ENCODE results near the gene ARSB.
A peak's percentile ranks its signal among the peaks of the same experiment; 100 is the strongest.

The ARSB gene

DNA sequence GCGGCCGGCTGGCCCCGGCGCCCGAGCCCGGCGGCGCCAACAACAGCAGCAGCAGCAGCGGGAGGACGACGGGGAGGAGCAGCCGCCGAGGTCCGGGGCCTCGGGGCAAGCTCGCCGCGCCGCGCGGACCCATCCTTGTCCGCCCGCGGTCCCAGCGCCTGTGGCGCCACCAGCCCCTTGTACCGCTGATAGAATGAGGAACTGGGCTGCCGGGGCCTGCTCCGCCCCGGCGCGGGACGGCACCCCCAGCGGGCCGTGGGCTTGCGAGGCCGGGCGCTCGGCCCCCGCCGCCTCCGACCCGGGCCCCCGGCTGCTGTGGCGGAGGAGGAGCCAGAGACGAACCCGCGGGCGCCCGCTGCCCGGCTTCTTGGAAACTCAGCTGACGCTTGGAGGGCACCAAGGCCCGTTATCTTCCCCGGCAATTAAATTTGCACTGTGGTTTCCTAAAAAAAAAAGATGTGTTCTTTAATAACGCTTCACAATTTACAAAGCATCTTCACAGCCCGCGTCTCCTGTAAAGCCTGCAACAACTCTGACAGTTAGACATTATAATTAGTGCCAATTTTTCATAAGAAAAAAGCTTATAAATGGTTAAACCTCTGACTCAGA, at the start of gene ARSB:
Gene ARSB, minus strand, starts transcription at position 195 of the 609 bp plus-strand sequence. Its CDS starts 62 bp downstream, at position 133.
- peak; percentile 22 for DNase-seq

DNA sequence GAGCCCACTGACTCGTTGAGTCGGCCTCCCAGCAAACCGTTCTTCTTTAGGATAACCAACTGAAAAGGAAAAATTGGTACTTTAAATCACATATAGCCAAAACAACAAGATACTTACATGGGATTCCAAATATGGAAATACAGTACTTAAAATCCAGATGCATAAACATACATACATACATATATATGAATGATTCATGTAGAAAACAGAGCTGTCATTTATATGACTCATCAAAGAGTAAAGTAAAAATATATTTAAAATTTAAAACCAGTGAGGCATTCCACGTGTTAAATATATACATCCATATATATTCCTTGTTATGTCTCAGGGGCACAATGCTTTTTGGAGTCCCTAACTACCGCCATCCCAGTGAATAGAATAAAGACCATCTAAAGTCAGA, 47.7 kb upstream of the ARSB start:
- DNase-seq = no peak

DNA sequence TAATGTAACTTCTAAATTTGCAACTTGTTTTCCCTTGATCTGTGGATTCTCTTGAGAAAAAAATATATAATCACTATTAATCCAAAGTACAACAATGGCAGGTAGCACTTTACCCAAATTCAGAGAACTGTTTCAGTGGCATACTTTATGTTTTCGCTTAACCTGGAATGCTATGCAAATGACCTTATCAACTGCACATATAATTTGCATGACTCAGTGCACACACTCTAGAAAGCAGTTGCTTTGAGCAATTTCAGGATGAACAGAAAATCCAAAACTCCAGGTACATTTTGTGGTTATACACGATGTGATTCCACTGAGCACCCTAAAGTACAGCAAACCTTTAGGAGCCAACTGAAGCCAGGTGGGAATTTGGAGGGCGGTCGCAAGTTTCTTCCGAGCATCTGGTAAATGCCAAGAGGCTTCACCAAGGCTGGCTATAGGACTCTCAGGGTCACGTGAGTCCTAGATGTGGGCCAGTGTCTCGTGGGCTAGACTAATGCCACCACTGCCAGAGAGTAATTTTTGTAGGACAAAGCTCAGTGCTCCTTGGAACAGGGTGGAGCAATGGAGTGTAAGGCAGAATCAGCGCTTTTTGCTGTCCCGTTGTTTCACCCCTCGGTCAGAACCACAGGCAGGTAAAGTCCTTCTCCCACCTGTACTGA, 47.1 kb upstream of the ARSB start:
- no peak for DNase-seq

DNA sequence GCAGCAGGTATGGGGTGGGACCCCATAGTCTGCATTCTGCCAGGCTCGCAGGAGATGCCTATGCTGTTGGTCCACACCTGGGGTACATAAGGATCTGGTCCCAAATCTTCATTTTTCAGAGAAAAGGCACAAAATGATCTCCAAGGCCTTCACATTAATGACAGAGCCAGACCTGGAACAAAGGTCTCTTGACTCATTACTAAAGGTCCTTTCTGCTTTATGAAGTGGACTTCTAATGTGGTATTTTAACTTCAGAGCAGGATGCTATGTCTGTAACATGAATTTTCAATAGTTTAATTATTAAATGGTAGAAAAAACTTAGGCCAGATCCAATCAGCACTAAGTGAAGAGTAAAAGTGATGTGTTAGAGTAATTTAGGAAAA, 46.4 kb upstream of the ARSB start:
- no peak for DNase-seq

DNA sequence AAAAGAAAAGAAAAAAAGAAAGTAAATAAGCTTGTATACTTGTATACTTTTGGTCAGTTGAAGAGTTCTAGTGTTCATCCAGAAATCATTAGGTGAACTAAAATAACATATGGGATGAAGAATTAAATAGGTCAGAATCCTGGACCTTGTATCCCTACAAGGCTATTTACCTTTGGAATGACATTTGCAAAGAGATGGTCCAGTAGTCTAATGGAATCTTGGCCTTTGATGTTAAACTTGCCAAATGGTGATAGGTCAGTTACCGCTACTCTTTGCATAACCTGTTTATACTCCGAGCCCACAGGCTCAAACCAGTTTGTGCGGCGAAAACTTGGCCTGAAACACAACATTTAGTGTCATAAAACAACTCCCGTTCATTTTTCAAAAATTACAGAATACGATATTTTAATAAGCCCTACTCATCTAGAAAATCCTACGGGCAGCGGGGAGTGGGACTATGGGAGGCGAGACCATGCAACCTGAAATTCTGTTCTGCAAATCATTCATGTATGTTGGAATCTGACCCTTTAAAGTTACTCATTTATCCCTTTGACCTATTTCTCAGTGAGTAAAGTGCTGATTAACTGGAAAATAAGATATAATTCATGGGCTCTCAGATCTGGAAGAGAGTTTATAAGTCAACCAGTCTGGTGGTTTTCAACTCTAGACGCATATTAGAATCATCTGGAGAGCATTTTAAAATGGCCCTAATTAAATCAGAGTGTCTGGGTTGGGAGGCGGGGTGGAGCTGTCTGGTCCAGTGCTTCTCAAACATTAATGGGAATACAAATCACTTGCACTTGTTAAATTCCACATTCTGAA, 45.8 kb upstream of the ARSB start:
- no peak for DNase-seq

DNA sequence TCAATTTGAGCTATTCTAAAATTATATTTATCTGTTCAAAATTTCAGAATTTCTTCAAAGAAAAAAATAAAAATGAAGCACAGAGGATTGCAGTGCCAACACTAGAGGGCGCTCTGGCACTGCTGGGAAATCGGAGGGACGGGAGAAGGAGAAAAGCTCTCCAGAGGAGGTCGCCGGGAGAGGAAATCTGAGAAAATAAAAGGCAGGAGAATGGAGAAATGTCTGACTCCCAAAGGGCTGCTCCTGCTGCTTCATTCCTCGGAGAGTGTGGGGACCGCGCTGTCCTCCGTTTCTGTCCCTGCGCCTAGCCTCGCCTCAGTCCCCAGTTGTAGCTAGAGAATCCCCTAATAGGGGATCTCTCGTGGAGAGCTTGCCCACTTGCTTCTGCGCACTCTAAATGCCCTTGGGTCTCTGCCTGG, 40.0 kb upstream of the ARSB start:
- DNase-seq = peak; percentile 39

DNA sequence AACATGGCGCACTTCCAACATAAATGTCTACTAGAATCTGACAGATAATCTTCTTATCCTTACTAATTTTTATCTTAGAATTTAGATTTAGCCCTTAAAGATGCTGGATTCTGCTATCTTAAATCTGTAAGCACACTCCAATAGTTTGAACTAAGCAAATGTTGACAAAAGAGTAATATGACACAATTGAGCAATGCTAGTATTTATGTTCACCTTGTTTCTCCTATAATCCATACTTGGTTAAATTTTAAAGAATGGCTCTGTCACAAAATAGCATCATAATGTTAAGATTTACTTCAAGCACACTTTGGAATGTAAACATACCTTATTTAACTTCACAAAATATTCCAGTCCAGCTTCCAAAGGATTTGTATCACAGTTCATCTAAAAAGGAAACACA, 38.8 kb upstream of the ARSB start:
- DNase-seq = no peak

DNA sequence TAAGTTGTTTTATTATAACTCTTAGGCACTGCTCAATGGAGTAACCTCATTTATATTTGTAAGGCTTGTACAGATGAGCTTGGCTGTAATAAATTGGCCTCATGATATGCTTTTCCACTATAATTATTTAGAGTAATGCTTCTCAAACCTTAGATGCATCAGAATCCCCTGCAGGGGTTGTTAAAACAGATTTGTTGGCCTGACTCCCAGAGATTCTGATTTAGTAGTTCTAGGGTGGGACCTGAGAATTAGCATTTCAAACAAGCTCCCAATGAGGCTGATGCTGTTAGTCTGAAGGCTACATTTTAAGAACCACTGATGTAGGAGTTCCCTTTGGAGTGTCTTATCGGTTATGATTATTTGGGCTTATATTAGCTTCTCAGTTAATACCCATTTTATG, 38.2 kb upstream of the ARSB start:
- DNase-seq = no peak

DNA sequence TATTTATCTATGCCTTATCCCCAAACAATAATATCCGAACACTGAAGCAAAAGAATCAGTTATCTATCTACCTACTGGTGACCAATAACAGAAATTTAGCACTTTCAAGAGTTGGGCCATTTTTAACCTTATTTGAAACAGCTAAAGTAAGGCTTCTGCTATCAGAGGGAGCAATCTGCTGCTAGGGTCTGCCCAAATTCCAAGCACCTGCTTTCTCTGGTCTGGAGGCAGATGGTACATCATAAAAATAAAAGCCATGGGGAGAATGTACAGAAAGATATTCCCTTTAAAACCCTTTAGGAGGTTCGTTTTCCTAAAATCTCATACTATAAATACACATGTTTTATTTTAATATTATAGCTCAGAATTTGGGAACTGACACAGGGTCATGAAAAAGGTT, 37.7 kb upstream of the ARSB start:
- no peak for DNase-seq

DNA sequence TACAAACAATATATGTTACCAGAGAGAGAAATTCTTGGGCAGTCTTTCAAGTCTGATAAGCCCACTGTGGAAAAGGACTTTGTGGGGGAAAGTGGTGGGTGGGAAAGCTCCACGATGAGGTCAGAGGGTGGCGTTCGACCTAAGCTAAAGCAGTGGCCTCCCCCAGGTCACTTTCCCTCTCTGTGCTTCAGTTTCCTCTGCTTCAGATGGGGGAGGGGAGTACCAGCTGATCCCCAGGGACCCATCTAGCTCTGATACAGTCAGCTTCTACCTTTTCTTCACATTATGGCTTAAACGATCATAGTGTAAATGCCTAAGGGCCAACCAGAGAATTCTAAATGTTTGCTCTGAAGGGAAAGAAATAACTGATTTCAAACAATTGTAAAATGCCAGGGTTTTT, 36.6 kb upstream of the ARSB start:
- DNase-seq = no peak

DNA sequence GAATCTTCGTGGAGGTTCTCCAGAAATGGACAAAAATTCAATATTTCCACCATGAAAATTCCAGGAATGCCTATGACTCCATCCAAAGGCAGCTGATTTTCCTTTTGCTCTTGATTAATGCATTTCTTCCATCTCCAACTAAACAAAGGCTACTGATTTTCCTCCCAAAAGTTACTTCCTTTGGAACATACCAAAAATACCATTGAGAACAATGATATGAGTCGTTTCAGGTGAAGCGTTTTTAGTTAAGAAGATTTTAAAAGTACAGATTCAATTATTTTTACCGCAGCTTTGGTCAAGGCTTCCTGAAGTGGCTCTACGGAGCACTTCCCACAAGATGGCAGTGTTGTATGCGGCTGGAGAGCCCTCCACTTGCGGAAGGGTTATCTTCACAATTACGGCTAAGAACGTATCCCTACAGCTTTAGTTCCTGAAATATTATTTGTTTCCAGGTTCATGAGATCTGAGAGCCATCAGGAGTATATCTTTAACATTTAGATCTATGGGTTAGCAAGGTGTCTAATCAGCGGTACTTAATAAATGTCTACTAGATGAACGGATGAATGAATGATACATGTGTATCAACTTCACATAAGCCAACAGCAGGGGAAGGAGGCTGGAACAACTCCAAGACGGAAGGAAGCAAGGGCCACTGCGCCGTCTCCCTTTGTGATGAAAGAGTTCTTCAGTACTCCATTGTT, 35.9 kb upstream of the ARSB start:
- DNase-seq = peak; percentile 39

DNA sequence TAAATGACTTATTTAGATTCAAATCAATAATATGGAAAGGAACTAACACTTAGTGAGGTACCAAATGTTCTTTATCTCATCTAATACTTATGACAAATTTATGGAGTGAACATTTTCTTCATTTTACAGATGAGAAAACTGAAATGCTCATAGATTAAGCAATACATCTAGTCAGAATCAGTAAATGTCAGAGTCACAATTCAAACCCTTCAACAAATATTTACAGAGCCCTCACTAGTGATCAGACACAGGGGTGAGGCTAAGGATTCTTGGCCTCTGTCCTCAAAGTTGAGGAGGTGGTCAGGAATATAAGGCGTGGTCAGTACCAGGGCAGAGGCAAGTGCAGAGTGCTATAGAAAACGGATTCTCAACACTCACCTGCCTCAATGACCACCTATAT, 29.5 kb upstream of the ARSB start:
- no peak for DNase-seq

DNA sequence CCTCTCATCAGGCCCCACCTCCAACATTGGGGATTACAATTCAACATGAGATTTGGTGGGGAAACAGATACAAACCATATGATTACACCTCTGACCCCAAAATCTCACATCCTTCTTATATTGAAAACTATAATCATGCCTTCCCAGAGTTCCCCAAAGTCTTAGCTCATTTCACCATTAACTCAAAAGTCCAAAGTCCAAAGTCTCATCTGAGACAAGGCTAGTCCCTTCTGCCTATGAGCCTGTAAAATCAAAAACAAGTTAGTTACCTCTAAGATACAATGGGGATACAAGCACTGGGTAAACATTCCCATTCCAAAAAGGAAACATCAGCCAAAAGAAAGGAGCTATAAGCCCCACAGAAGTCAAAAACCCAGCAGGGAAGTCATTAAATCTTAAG, 26.8 kb upstream of the ARSB start:
- no peak for DNase-seq

DNA sequence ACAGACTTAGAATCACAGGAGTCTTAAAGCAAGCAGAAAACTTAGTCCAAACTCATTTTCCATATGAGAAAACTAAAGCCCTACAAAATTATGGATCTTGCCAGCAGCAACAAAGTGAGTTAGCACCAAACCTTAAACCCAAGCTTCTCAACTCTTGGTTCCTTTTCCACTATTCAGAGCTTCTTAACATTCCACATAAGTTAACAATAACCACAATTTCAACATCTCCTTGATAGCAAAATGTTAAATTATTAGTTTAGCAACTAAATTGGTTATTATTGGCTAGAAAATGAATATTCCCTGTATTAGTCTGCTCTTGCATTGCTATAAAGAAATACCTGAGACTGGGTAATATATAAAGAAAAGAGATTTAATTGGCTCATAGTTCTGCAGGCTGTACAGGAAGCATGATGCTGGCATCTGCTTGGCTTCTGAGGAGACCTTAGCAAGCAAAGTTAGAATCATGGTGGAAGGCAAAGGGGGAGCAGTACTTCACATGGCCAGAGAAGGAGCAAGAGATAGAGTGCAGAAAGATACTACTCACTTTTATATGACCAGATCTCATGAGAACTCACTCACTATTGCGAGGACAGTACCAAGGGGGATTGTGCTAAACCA, 26.2 kb upstream of the ARSB start:
- no peak for DNase-seq

DNA sequence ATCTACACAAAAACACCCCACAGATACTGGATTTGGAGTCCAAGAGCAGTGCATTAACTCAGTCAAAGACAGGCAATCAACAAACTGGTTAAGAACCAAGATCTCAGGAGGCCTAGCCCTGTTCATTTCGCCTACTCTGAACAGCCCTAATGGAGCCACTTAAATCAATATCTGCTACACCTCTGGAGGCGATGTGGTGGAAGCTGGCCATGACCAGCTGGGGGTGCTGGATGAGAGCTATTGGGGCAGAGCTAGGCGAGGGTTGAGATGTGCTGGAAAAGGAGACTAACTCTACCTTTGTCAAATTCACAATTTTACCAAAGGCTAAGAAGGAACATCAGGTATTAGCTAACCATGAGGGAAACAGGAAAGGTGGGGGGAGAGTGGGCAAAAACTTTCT, 23.3 kb upstream of the ARSB start:
- no peak for DNase-seq

DNA sequence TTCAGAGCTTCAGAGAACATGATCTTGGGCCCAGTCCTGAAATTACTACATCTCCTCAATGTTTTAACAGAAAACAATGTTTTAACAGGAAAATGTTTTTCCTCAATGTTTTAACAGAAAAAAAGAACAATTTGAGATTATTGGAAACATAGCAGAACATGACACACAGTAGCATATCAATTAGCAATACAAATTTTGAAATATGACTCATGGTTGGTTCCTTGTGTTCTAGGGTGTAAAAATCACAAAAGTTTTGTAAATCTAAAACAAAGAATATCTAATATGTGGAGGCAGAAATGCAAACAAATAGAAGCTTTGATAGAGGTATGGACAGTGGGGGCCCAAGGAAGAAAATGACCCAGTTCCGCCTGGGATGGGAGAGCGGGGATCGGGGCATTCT, 22.8 kb upstream of the ARSB start:
- no peak for DNase-seq

DNA sequence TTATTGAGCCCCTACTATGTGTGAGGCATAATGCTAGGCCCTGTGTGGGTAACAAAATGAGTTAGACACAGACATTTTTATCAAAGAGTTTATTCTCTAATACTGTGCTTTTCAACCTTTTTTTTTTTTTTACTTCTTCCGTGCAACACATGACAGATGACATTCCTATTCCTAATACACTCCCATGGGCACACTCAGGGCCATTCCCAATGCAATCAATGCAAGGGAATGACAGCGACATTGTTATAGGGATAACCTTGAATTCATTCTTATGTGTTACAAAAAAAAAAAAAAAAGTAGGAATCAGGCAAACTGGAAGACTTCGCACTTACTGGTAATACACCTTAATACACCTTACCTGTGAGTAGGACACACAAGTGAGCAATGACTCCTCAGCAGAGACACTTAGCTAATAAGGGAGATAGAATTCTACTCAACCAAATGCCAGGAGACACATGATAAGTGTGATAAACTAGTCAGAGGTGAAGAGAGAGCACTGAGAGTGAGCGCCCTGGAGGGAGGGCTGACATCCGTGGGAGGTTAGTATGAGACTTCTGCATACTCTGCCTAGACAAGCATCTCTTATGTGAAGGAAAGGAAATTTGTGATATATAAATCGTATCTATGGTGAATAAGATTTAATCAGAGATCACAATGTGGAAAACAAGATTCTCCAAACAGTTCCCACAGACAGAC, 21.0 kb upstream of the ARSB start:
- DNase-seq = no peak

DNA sequence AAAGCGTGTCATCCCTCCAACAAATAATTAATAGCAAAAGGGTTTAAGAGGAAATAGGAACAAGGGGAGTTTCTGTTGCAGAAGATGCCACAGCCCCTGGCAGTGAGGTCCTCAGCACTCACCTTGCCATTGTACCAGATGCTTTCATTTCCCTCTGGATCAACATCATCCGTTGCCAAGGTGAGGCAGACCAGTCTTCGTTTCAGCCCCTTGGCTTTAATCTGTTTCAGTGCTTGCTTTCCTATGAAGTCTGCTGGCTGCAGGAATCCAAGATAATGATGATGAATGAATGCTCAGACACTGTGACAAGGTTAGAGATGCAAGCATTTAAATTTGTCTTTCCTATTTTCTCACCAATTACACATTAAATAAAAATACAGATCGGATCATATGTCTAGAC, 20.0 kb upstream of the ARSB start:
- no peak for DNase-seq

DNA sequence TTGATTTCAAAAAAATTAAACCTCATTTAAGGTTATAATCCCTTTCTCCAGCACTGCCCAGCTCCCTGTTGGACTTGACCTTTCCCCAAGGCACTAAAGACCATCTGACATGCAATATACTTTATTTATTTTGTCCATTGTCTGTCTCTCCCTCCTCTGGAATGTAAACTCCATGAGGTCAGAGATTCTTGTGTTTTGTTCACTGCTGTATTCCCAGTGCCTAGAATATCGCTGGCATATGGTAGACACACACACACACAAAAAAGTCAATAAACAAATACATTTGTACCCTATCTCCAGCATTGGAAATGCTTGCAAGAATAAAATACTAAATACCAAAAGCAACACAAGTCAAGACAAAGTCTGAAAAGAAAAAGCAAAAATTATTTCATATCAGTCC, 17.3 kb upstream of the ARSB start:
- no peak for DNase-seq

DNA sequence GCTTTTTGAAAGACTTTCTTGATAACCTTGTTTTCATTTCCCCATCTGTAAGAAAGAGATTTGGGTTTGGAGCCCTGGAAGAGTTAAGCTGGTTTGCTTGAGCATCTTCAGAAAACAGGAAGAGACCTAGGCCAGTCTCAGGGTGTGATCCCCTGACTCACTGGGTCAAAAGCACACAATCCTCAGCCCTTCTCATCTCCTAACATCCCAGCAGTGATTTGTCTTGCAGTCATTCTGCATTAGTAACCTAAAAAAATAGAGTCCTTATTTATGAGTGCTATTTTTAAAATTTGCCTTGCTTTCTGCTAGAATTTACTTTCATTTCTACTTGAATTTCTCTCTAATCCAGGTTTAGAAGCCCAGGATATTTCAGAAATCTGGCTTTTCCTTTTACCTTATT, 16.4 kb upstream of the ARSB start:
- DNase-seq = no peak

DNA sequence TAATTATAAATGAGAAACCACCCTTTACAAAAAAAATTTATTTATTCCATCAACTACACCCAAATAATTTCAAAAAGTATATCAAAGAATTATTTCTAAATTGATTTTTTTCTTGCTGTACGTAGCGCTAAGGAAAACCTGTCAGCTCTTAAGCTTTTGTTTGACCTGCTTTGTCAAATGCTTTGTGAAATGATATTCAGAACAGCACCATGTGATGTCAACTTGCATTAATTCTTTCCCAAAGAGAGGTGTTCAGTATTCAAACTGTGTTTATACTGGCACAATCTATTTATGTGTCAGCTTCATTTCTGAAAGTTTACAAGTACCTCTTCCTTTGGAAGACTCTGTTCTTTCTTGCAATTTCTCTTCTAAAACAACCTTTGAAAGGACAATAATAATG, 12.0 kb upstream of the ARSB start:
- DNase-seq = no peak

DNA sequence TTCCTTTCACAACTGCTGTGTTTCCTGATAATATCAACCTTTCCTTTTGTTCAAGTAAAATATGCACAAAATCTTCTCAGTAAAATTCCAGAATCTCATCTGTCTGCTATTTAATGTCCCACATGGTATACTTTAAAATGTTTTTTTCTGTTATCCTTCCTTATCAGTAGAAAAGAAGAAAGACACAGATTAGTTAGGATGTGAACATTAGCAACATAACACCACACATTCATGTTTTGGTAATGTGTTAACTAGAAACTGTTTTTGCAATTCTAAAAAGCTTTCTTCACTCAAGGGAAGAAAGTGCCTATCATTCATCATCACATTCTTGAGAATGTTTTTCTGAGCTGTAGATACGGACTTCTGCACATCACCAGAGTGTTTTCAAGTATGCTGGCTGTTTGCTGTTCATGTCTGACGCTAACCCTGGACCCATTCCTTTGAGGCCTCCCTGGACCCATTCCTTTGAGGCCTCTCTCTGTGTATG, 10.5 kb upstream of the ARSB start:
- DNase-seq = no peak
